OCI-LY7 (cell line): ENCODE results near the gene MT1E. TPM values are rescaled to one million over a fixed set of nuclear protein-coding genes. Genes with fewer than 3 reads are reported as not detected.

ENCODE experiments used
- BruUV-seq: library from RNA; stranded (reverse); fragments of 400-500 nt; replicated peaks from 2 replicates; lab custom pipeline; 2021; lab: Mats Ljungman, UMichigan
- CTCF ChIA-PET: fragments of 300-600 bp; sonication (Branson Sonifier 250); formaldehyde crosslinking; loops from one replicate; lab custom pipeline; 2022; ENCODE audit warnings: antibody characterized with exemption; ENCODE audit not compliant: unreplicated experiment; lab: Charles Lee
- POLR2A ChIA-PET: fragments of 300-600 bp; sonication (Branson Sonifier 250); formaldehyde crosslinking; loops from one replicate; lab custom pipeline; 2022; ENCODE audit warnings: antibody characterized with exemption; lab: Charles Lee
- DNase-seq: peaks from one replicate; pipeline ENCODE4 v3.0.0-alpha.2; 2015; ENCODE audit warnings: low spot score
- H2AFZ ChIP-seq: fragments of 200-600 bp; sonication (generic), shearing (Covaris generic); 2 replicates; pipeline ENCODE4 v1.6.1; 2014; ENCODE audit warnings: mild to moderate bottlenecking, antibody characterized with exemption, low read length, moderate library complexity
- H3K27ac ChIP-seq: fragments of 200-600 bp; sonication (generic); 2 replicates; pipeline ENCODE4 v1.5.1; 2014; ENCODE audit warnings: mixed run types, low read depth, mild to moderate bottlenecking, moderate library complexity, low read length, inconsistent platforms; ENCODE audit not compliant: poor library complexity, severe bottlenecking
- H3K36me3 ChIP-seq: fragments of 200-600 bp; sonication (generic); 2 replicates; pipeline ENCODE4 v1.6.1; 2014; ENCODE audit warnings: mild to moderate bottlenecking, antibody characterized with exemption, low read length, moderate library complexity, mixed read lengths; ENCODE audit not compliant: insufficient read depth
- H3K4me1 ChIP-seq: fragments of 200-600 bp; sonication (generic); 2 replicates; pipeline ENCODE4 v1.5.1; 2014; ENCODE audit warnings: mild to moderate bottlenecking, low read length; ENCODE audit not compliant: insufficient read depth, poor library complexity, severe bottlenecking
- H3K4me2 ChIP-seq: fragments of 200-600 bp; sonication (generic); 2 replicates; pipeline ENCODE4 v1.6.1; 2014; ENCODE audit warnings: mild to moderate bottlenecking, low read length
- H3K4me3 ChIP-seq: fragments of 200-600 bp; sonication (generic); 2 replicates; pipeline ENCODE4 v1.5.1; 2014; ENCODE audit warnings: mild to moderate bottlenecking, low read depth, low read length; ENCODE audit not compliant: poor library complexity, severe bottlenecking
- H3K79me2 ChIP-seq: fragments of 200-600 bp; sonication (generic); 2 replicates; pipeline ENCODE4 v1.6.1; 2016; ENCODE audit warnings: low read depth, mild to moderate bottlenecking, low read length, moderate library complexity, mixed read lengths; ENCODE audit not compliant: insufficient read depth
- H3K9me2 ChIP-seq: fragments of 200-600 bp; sonication (generic); 2 replicates; pipeline ENCODE4 v1.6.1; 2016; ENCODE audit warnings: mild to moderate bottlenecking, low read length, mixed read lengths; ENCODE audit not compliant: insufficient read depth
- H3K9me3 ChIP-seq: fragments of 200-600 bp; sonication (generic); 2 replicates; pipeline ENCODE4 v1.6.1; 2014; ENCODE audit warnings: mild to moderate bottlenecking, mixed run types, low read length, mixed read lengths
- H4K20me1 ChIP-seq: fragments of 200-600 bp; sonication (generic); 2 replicates; pipeline ENCODE4 v1.6.1; 2014; ENCODE audit warnings: mild to moderate bottlenecking, antibody characterized with exemption, low read length, moderate library complexity, mixed read lengths; ENCODE audit not compliant: insufficient read depth
- CTCF ChIP-seq: fragments of 200-600 bp; sonication (generic); conservative IDR thresholded peaks from 2 replicates; pipeline ENCODE4 v1.5.1; 2014; ENCODE audit warnings: mild to moderate bottlenecking, antibody characterized with exemption, low read length, moderate library complexity, mixed read lengths
- EZH2phosphoT487 ChIP-seq: fragments of 200-600 bp; sonication (generic); IDR thresholded peaks from 2 replicates; pipeline ENCODE4 v1.6.1; 2018; ENCODE audit warnings: low read depth, borderline replicate concordance, mild to moderate bottlenecking, mixed run types, antibody characterized with exemption, low read length, moderate library complexity, mixed read lengths
- intact Hi-C: fragments of 100-400 bp; cut with micrococcal nuclease; formaldehyde crosslinking; loops from one replicate; pipeline ENCODE4 v1.10.0; 2022; ENCODE audit not compliant: unreplicated experiment
- total RNA-seq, 2 experiments: library from RNA; depleted of rRNA in 1 of 2; stranded (reverse); fragments of >200 nt in 1 of 2; shearing (Covaris generic) in 1 of 2; gene quantifications; 2 replicates each; pipeline ENCODE4 v1.2.3, GENCODE V29; 2014 to 2022

Gene MT1E
- total RNA-seq, 2 experiments from 2014 or later, result not detected

GRCh38 chr16:56675685-56676210 lies 50.2 kb downstream of the MT1E start:
- intact Hi-C loops, result no loop called here
- Histone ChIP-seq H3K79me2 (no peaks in the 10 kb centered on the region), H3K4me2 (no peak overlapping the region), H3K4me3 (no peak overlapping the region), H2AFZ (no peak overlapping the region), H3K9me3 (no peaks in the 10 kb centered on the region), H3K4me1 (no peaks in the 10 kb centered on the region), H3K9me2 (no peaks in the 10 kb centered on the region), H3K27ac (no peak overlapping the region), H3K36me3 (no peaks in the 10 kb centered on the region), H4K20me1 (no peaks in the 10 kb centered on the region)
- BruUV-seq, result no TSS peak
- no peak for DNase-seq
- TF ChIP-seq CTCF (no peak), EZH2phosphoT487 (no peak)
- CTCF ChIA-PET, result no interaction called here
- POLR2A ChIA-PET, result interaction anchor here (0.6 kb wide), 1 partner anchor 275 kb away, joined by 13 read pairs; no protein-coding TSS in a partner anchor

Other genes with a start within 250 kb of the MT1E start
- 87.7 and 108 TPM in 2 replicates for gene AMFR, start 200.2 kb upstream of the MT1E start, total RNA-seq (2014; rRNA removed; shearing (Covaris generic))
- gene AMFR, start 200.2 kb upstream of the MT1E start, total RNA-seq (2022), result 101 and 105 TPM in 2 replicates
- 123 and 229 TPM in 2 replicates for gene NUDT21, start 174.4 kb upstream of the MT1E start, total RNA-seq (2014; rRNA removed; shearing (Covaris generic))
- 270 and 273 TPM in 2 replicates for gene NUDT21, start 174.4 kb upstream of the MT1E start, total RNA-seq (2022)
- gene OGFOD1, start 174.2 kb upstream of the MT1E start, total RNA-seq (2014; rRNA removed; shearing (Covaris generic)), result 35.1 and 78.7 TPM in 2 replicates
- 45.3 and 56.8 TPM in 2 replicates for gene OGFOD1, start 174.2 kb upstream of the MT1E start, total RNA-seq (2022)
- 13.9 and 15.3 TPM in 2 replicates for gene BBS2, start 105.8 kb upstream of the MT1E start, total RNA-seq (2014; rRNA removed; shearing (Covaris generic))
- gene BBS2, start 105.8 kb upstream of the MT1E start, total RNA-seq (2022), result 14.1 and 18.3 TPM in 2 replicates
- gene MT4, start 60.7 kb upstream of the MT1E start, total RNA-seq (2014; rRNA removed; shearing (Covaris generic)), result not detected in 2 replicates
- not detected in 2 replicates for gene MT4, start 60.7 kb upstream of the MT1E start, total RNA-seq (2022)
- not detected in 2 replicates for gene MT3, start 36.3 kb upstream of the MT1E start, total RNA-seq (2014; rRNA removed; shearing (Covaris generic))
- not detected in 2 replicates for gene MT3, start 36.3 kb upstream of the MT1E start, total RNA-seq (2022)
- 27.2 and 40.0 TPM in 2 replicates for gene MT2A, start 17.2 kb upstream of the MT1E start, total RNA-seq (2014; rRNA removed; shearing (Covaris generic))
- gene MT2A, start 17.2 kb upstream of the MT1E start, total RNA-seq (2022), result 5.7 and 9.3 TPM in 2 replicates
- gene MT1M, start 6.9 kb downstream of the MT1E start, total RNA-seq (2014; rRNA removed; shearing (Covaris generic)), result not detected in 2 replicates
- gene MT1M, start 6.9 kb downstream of the MT1E start, total RNA-seq (2022), result not detected in 2 replicates
- not detected in 2 replicates for gene MT1A, start 12.9 kb downstream of the MT1E start, total RNA-seq (2014; rRNA removed; shearing (Covaris generic))
- not detected in 2 replicates for gene MT1A, start 12.9 kb downstream of the MT1E start, total RNA-seq (2022)
- not detected in 2 replicates for gene MT1B, start 26.1 kb downstream of the MT1E start, total RNA-seq (2014; rRNA removed; shearing (Covaris generic))
- gene MT1B, start 26.1 kb downstream of the MT1E start, total RNA-seq (2022), result not detected in 2 replicates
- 0.44 TPM in 1 of 2 replicates, not detected in the other for gene MT1F, start 32.2 kb downstream of the MT1E start, total RNA-seq (2014; rRNA removed; shearing (Covaris generic))
- gene MT1F, start 32.2 kb downstream of the MT1E start, total RNA-seq (2022), result 1.8 TPM in 1 of 2 replicates, not detected in the other
- gene MT1G, start 42.3 kb downstream of the MT1E start, total RNA-seq (2014; rRNA removed; shearing (Covaris generic)), result not detected in 2 replicates
- not detected in 2 replicates for gene MT1G, start 42.3 kb downstream of the MT1E start, total RNA-seq (2022)
- not detected in 2 replicates for gene MT1H, start 44.0 kb downstream of the MT1E start, total RNA-seq (2014; rRNA removed; shearing (Covaris generic))
- not detected in 2 replicates for gene MT1H, start 44.0 kb downstream of the MT1E start, total RNA-seq (2022)
- 17.1 and 18.8 TPM in 2 replicates for gene MT1X, start 56.7 kb downstream of the MT1E start, total RNA-seq (2014; rRNA removed; shearing (Covaris generic))
- gene MT1X, start 56.7 kb downstream of the MT1E start, total RNA-seq (2022), result 14.6 and 21.2 TPM in 2 replicates
- gene NUP93, start 104.3 kb downstream of the MT1E start, total RNA-seq (2014; rRNA removed; shearing (Covaris generic)), result 119 and 120 TPM in 2 replicates
- 148 and 183 TPM in 2 replicates for gene NUP93, start 104.3 kb downstream of the MT1E start, total RNA-seq (2022)
- gene SLC12A3, start 239.4 kb downstream of the MT1E start, total RNA-seq (2014; rRNA removed; shearing (Covaris generic)), result 0.25 and 1.6 TPM in 2 replicates
- gene SLC12A3, start 239.4 kb downstream of the MT1E start, total RNA-seq (2022), result 0.63 and 0.88 TPM in 2 replicates